CMK (cell line): ENCODE results near the gene LYSMD2.

Experiments used
- DNase-seq: peaks from one replicate; pipeline ENCODE4 v3.0.0-alpha.2; 2010; ENCODE audit warnings: low read depth

Gene LYSMD2

GRCh38 chr15:51751697-51752683 lies 14.5 kb upstream of the LYSMD2 start:
- DNase-seq: no peak

GRCh38 chr15:51750792-51751696 lies 13.6 kb upstream of the LYSMD2 start, which contains the start of gene TMOD2:
Gene TMOD2 (plus strand): TSS chr15:51751597. CDS start chr15:51766442, 14,845 bp downstream.
- DNase-seq: no peak

- DNase-seq: no peak
Measured at GRCh38 chr15:51750186-51750585, 12.7 kb upstream of the LYSMD2 start.

GRCh38 chr15:51749307-51749706 lies 11.9 kb upstream of the LYSMD2 start:
- no peak for DNase-seq

- DNase-seq: no peak
Measured at GRCh38 chr15:51739061-51739712, 1.7 kb upstream of the LYSMD2 start.

- no peak for DNase-seq
Measured at GRCh38 chr15:51738553-51738952, 1.1 kb upstream of the LYSMD2 start.

GRCh38 chr15:51736751-51737521 lies 519 bp downstream of the LYSMD2 start:
- no peak for DNase-seq

- no peak for DNase-seq
Measured at GRCh38 chr15:51736069-51736468, 1.4 kb downstream of the LYSMD2 start.

- no peak for DNase-seq
Measured at GRCh38 chr15:51735228-51736010, 2.0 kb downstream of the LYSMD2 start.

- DNase-seq: no peak
Measured at GRCh38 chr15:51732646-51733045, 4.8 kb downstream of the LYSMD2 start.

- DNase-seq: no peak
Measured at GRCh38 chr15:51731549-51732267, 5.7 kb downstream of the LYSMD2 start.

GRCh38 chr15:51727141-51727897 lies 10.1 kb downstream of the LYSMD2 start:
- DNase-seq: no peak

GRCh38 chr15:51726302-51727073 lies 11.0 kb downstream of the LYSMD2 start:
- DNase-seq: no peak

GRCh38 chr15:51724673-51725072 lies 12.8 kb downstream of the LYSMD2 start:
- DNase-seq: no peak

- no peak for DNase-seq
Measured at GRCh38 chr15:51724199-51724598, 13.3 kb downstream of the LYSMD2 start.

- DNase-seq: no peak
Measured at GRCh38 chr15:51721199-51721960, 16.1 kb downstream of the LYSMD2 start.

GRCh38 chr15:51720201-51720995 lies 17.1 kb downstream of the LYSMD2 start:
- no peak for DNase-seq
